HG03565 (cell line): ENCODE measurements around the gene HYDIN.
"Not testable (repeated sequence)": the region's sequence is repeated elsewhere in the genome, so short reads cannot be mapped to it uniquely, and the experiment has no call there.

ENCODE experiments used
- ATAC-seq: cut with Tn5 transposase; IDR thresholded peaks from one replicate; pipeline ENCODE4 v1.9.1; 2021; ENCODE audit warnings: mild to moderate bottlenecking, moderate library complexity; ENCODE audit not compliant: unreplicated experiment

Gene HYDIN

DNA sequence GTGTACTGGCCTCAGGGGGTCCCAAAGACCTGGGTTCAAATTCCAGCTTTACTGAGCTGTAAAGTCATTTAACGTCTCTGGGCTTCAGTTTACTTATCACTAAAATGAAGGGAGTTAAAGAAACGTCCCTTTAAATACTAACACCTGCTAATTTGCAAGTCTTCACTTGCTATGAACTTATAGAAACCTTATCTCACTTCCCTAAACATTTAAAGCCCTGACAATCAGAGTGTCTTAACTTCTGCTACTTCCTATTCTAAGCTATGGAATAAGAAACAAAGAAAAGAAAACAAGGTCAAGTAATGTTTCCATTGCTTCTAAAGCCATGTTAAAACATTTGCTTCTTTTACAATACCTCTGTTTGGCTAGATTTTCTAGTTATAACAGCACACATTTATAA is 87.3 kb downstream of the HYDIN start:
- not testable (repeated sequence) for ATAC-seq

DNA sequence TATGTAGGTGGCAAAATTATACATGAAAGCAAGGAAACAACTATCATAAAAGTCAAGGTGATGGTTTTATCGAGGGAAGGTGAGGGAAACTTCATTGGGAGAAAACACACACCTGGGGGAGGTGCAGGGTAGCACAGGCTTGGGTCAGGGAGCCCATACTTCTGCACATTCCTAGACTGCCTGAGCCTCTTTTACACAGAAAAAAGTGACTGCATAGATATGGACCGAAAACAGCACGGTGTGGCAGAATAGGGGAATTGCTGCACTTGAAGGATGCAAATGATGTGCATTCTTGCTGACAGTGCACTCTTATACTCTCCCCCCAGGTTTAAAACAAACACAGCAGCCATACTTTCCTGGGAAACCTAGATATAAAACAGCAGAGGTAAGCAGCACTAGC is 120.0 kb downstream of the HYDIN start:
- not testable (repeated sequence) for ATAC-seq

DNA sequence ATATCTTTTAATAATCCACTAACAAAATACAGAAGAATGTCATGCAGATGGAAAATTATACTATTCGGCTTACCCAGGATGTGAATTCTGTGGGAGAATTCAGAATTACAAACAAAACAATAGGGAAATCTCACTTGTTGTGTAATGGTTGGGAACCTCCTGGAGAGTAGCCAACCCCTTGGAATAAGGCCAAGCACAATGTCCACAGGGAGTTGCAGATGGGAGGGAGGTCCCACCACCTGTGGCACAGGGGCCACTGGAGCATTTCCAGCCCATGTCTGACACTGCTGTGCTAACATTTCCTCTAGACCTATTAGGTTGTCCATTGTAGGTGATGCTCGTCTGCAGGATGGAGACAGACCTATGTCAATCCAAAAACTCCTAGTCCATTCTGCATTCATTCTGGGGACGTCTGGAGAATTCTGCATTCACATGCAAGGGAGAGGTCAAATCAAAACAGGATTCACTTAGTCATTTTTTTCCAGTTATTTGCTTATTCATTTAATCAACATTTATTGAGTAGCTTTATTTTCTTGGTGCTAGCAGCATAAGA is 120.8 kb downstream of the HYDIN start:
- not testable (repeated sequence) for ATAC-seq

DNA sequence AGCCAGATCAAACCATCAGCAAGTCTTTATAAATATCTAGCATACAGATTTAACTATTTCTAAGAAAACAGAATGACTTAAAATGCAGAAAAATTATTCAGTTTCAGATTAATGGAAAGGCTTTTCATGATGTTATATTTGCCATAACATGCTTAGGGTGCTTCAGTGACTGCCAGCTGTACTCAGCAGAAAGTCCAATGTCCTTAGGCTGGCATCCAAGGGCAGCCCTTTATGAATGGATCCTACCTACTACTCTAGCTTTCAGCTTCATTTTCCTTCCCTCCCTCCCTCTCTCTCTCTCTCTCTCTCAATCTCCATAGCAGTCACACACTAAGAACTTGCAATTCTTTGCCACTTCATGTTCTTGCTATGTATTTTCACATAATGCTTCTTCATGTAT is 124.6 kb downstream of the HYDIN start:
- not testable (repeated sequence) for ATAC-seq

DNA sequence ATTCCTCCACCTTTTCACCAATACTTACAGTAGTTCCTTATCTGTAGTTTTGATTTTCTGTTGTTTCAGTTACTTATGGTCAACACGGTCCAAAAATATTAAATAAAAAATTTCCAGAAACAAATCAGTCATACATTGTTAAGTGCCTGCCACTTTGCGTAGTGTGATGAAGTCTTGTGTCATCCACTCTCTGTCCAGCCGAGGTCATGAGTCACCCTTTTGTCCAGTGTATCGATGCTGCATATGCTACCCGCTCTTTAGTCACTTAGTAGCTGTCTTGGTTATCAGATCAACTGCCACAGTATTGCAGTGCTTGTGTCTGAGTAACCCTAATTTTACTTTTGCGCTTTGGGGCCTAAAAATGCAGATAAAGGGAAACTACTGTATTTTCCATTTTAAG is 146.9 kb downstream of the HYDIN start:
- not testable (repeated sequence) for ATAC-seq

DNA sequence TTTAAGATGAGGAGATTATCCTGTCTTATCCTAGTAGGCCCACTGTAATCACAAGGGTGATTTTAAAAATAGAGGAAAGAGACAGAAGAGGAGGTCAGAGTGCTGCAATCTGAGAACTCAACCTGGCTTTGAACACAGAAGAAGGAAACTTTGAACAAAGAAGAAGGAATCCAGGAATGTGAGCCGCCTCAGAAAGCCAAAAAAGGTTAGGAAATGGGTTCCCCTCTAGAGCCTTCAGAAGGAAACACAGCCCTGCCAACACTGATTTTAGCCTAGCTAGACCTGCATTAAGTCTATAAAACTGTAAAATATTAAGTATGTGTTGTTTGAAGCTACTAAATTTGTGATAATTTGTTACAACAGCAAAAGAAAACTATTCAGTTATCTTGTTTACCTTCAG is 149.7 kb downstream of the HYDIN start:
- ATAC-seq = not testable (repeated sequence)

DNA sequence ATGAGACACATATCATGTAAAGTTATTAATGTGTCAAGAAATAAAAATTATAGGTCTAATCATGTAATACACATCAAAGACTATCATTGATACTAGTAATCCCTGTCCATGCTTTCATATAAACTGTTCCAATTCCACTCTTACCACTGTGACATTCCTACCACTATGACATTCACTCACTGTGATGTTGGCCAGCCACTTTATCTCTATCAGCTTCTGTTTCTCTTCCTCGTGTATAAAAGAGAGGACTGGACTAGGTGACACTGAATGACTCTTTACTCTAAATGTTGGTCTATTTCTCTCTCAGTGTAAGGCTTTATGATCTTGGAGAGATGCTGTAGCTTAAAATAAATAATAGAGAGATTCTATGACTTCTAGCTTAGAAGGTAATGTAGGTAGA is 150.3 kb downstream of the HYDIN start:
- not testable (repeated sequence) for ATAC-seq

DNA sequence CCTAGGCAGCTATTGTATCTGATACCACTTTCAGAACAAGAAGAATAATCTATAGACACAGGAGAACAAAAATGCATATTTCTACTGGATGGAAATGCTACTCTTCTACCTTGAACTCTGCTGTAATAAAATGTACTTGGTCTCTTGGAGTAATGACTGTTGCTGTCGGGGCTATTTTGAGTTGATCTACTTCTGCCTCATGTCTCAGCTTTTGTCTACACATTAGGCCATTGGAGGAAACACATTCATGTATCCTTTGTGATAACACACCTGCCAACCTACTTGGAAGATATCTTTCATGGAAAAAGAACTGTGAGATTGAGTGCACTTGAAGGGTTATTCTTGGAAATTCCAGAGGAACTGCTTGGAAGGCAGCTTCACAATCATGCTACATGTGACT is 159.9 kb downstream of the HYDIN start:
- ATAC-seq = not testable (repeated sequence)

DNA sequence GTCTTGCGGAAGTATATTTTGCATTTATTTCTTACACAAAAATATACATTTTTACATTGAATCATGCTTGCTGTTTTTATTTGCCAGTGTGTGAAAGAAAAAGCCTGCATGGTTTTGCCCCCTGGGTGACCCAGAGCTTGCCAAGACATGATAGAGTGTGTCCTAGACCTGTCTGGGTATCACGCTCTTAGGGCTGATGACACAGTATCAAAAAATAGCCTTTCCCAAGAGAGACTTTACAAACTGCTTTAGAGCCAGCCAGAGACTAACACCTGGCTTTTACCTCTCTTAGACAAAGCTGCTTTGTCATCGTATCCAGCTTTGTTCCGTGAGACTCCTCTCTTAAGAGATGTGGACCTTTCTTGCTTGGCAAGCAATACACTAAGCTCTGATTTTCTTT is 160.7 kb downstream of the HYDIN start:
- ATAC-seq = not testable (repeated sequence)

DNA sequence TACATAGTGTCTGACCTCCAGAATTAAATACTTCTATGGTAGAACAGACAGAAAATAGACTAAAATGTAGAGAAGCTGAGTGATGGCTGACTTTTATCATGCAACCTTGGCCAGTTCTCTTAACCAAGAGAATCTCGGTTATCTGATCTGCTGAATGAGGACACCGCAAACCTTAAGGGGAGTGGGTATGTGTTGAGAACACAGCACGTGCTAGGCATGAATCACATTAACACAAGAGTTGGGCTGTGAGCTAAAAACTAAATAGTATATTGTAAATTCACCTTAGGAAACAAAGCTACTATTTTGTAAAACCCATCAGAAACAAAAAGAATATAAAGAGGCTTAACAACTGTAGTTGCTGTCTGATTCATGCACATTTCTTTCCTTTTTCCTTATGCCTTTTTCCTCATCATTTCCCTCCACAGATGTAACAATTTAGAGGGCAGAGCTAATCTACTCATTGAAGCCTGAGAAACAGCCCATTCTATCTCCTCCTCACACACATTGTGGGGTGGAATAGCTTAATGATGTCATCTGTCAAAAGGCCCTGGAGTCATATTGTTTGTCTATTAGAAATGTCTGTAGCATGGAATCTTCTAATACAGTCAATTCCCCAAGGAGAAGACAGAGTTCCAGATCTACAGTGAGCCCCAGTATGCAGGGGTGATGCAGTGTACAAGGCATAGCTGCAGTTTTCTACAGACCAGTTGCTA is 176.5 kb downstream of the HYDIN start:
- not testable (repeated sequence) for ATAC-seq

DNA sequence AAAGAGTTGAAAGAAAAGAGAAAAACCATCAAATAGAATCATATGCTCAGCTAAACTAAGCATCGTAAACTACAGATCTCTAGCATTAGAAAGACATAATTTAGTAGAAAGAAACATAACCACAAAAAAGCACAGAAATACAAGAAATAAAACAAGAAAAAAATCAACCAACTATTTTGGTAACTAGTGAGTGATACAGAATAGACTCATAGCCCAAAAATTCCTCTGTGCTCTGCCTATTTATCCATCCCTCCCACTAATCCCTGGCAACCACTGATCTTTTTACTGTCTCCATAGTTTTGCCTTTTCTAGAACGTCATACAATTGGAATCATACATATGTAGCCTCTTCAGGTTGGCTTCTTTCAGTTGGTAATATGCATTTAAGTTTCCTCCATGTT is 180.2 kb downstream of the HYDIN start:
- not testable (repeated sequence) for ATAC-seq

DNA sequence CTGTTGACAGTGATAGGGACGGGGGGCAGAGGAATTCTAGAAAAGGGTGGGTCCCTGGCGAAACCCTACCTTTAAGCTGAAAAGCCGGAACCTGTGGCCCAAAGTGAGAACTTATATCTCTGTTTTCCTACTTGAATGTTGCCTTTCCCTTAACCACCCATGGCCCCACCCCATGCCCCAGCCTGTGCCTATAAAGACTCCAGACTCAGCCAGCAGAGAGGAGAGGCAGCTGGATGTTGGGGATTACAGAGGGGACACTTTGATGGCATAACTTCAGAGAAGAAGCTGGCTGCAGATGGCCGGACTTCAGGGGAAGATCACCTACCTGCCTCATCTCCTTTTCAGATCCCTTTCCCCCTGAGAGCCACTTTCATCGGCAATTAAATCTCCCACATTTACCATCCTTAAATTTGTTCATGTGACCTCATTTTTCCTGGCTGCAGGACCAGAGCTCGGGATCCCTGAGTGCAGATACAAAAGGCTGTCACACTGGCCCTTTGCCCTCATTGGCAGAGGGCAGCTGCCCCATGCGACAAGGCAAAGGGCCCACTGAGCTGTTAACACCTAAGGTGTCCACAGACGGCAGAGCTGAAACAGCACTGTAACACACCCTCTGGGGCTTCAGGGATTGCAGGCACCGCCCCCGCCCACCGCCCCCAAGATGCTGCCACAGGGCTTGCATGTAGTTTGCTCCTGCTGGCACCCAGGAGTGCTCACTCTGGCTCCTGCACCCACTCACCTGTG is 191.0 kb downstream of the HYDIN start:
- ATAC-seq = not testable (repeated sequence)

DNA sequence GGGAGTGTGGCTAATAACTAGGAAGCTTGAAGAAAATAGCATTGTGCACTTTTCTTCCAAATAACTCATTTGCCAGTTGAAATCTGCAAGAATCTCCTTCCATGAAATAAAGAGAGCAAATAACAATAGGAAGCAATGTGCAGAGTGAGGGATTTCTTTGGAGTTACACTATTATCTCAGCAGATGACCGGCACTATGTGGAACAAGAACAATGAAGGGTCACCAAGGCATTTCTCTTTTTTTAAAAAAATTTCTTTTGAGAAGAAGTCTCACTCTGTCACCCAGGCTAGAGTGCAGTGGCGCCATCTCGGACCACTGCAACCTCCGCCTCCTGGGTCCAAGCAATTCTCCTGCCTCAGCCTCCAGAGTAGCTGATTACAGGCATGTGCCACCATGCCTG is 192.1 kb downstream of the HYDIN start:
- not testable (repeated sequence) for ATAC-seq

DNA sequence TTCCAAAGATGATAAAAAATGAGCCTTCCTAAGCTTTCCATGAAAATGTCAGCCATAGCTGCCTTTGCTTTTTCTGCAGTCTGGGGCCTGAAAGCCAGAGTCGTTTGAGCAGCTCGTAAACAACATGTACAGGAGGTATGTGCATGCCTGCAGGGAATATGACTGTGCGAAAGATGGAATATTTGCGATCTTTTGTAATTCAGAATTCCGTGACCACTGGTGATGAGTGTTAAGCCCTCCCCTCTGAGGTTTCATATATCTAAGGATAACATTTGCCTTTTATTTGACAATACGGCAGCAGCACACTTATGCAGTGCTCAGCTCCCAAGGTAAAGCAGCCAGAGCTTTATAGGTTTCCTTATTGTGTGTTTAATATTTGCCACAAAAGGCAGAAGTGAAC is 192.5 kb downstream of the HYDIN start:
- not testable (repeated sequence) for ATAC-seq

DNA sequence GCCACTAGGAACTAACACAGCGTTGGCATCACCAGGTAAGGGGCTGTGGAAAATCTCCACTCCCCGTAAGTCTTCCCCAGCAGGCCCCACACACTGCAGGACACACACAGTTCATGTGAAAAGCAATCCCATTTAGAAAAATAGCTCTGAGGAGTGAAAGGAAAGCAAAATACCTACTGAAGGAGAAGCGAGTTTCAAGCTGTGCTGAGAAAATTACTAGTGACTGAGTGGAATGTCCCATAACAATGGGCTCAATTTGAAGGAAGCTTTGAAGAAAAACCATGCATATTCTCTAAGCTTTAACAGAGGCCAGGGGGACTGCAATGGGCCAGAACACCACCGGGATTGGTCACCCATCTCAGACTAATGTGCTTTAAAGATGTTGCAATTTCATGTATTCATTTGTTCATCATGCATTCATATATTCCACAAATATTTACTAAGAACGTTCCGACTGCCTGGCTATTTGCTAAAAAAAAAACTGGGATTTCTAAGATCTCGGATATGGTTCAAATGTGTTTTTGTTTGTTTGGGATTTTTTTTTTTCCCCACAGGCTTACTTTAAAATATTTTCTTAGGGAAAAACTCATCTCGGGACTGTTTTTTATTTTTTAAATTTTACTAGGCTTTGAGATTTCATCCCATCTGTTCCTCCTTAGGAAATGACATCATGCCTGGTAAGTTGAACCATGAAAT is 202.3 kb downstream of the HYDIN start:
- not testable (repeated sequence) for ATAC-seq

DNA sequence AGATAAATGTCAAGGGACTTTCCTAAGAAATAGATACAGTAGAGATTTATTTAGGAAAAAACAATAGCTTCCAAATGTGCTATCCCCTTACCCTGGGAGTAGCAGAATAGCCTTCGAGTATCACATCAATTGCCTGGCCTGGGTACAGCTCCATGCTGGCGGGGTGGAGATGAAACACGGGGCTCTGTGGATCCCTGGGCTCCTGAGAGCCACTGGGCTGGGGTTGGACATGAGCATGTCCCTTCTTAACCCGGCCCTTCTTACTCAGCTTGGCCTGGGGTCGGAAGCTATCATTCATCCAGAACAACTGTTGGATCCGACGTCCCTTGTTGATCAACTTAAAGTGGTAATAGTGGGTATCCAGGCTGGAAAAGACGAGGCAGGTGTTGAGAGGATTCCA is 203.0 kb downstream of the HYDIN start:
- not testable (repeated sequence) for ATAC-seq

DNA sequence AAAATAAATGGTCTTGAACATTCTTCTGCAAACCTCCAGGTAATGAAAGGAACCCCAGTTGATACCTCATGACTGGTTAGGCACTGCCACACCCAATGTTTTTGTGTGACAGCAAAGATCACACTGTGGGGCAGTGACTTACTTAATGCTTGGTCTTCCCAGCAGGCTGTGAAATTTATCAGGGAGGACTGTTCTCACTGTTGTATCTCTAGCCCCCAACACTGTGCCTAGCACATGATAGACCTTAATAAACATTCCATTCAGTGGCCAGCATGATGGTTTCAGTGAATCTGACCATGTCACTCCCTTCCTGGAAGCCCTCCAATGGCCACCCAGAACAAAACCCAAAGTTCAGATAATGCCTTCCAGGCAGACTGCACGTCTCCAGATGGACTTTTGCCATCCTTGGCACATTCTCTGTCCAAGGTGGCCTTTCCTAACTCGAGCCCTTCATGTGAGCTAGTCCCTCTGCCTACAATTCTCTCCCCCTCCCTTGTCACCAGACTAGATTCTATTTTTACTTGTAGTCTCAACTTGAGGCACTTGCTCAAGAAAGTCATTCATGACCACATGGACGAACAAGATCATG is 206.6 kb downstream of the HYDIN start:
- not testable (repeated sequence) for ATAC-seq

DNA sequence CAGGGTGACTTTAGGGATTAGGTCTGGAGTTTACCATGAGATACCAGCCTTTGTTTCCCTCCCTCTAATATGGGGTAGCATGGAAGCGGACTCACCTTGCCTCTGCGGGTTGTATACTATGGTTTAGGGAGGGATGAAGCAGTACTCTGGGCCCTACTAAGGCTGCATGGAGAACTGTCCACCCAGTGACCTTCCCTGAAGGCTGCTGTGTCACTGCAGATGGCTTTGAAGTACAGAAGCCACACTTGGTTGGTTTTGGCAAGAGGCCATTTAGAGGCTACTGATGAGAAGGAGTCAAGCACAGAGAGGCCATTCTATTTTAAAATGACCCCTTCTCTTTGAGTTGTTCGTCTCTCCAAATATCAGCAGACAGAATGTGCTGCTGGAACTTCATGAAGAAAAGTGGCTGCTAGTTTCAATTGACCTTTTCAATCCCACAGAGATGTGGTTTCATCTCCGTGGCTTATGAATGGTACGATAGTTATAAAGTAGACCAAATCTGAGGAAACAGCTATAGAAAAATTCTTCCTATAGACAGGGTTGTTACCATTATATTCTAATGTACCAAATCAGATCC is 208.5 kb downstream of the HYDIN start:
- not testable (repeated sequence) for ATAC-seq

DNA sequence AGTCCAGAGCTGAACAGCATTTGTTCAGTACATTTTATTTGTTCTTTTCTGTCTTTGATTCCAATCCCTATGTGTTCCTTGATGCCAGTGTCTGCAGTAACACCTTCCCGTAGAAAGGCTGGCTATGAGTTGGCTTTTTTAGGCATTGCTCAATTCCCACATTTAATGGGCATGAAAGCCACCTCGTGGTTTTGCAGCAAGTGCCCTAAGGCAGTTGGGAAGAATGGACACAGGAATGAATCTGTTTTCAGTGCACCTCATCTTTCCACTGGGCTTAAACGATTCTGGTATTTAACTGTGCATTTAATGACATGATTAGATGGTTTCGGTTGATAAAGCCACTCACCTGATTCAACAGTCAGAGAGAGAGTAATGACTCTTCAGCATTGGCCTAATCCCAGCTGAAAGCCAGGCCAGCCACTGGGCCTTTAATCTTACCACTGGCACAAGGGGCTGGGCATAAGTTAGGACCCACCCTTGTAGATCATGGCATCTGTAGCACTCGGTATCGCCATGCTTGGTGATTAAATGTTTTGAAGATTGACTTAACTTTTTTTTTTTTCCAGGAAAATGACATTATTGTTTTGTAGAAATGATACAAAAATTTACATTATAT is 211.3 kb downstream of the HYDIN start:
- not testable (repeated sequence) for ATAC-seq

DNA sequence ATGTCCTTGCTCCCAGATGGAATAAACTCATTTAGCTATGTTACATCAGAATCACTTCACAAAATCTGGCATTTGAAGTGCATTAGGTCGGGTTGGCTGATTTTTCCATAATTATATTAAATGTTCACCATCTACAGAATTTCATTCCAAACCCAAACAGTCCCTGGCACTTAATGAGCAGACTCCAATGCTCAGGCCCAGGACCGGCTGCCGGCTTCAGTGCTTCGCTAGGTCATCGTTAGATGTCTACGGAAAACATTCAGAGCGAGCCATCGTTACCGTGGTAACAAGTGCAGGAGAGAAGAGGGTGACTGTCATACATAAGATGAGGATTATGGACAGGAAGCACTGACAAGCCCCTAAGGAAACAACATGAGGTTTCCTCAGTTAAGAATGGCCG is 215.1 kb downstream of the HYDIN start:
- ATAC-seq = not testable (repeated sequence)
